22Rv1 (cell line): ENCODE measurements around the gene FKBP7.

Source experiments
- CTCF ChIP-seq: fragments of 450-650 bp; IDR thresholded peaks from 2 replicates; pipeline ENCODE4 v1.5.1; 2017; ENCODE audit warnings: mild to moderate bottlenecking
- ZFX ChIP-seq: fragments of 450-650 bp; IDR thresholded peaks from 2 replicates; pipeline ENCODE4 v1.6.1; 2017; ENCODE audit warnings: antibody characterized with exemption, borderline replicate concordance

DNA sequence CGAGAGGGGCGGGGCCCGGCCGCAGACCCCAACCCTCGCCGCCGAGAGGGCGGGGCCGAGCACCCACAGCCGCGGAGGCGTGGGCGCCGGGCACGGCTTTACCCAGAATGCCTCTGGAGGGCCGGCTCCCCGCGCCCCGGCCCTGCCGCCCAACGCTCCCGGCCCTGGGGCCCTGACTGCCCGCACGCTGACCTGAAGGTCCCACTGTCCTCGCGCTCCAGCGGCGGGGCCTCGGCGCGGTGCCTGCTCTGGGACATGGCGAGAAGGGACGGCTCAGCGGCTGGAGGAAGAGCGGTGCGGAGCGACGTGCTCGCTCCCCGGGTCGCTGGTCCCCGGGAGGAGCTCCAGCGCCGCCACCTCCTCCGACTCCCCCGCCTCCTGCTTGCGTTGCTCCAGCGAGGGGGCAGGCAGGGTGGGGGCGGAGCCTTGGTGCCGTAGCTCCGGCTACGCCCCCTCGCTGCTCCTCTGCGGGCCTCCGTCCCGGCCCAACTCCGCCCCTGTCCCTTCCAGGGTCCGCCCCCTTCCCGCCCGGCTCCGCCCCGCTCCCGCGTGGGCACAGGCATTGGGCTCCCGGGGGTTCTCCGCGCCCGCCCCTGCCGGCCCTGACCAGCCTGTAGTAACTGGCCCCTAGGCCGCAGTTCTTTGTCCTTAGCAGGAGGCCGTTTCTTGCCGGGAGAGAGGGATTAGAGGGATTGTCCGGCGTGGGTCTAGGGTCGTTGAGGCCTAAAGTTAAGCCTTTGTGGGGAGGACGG is 27.4 kb downstream of the FKBP7 start, which contains the start of the genes PJVK and PRKRA:
- no peak for TF ChIP-seq CTCF
- TF ChIP-seq ZFX, result no peak
